ENCODE data around the gene CREB3L1. TPM values are rescaled to one million over a fixed set of nuclear protein-coding genes. Genes with fewer than 3 reads are reported as not detected.

Gene CREB3L1
- total RNA-seq, 1 experiment from 2014 or later = 3.3 TPM

DNA sequence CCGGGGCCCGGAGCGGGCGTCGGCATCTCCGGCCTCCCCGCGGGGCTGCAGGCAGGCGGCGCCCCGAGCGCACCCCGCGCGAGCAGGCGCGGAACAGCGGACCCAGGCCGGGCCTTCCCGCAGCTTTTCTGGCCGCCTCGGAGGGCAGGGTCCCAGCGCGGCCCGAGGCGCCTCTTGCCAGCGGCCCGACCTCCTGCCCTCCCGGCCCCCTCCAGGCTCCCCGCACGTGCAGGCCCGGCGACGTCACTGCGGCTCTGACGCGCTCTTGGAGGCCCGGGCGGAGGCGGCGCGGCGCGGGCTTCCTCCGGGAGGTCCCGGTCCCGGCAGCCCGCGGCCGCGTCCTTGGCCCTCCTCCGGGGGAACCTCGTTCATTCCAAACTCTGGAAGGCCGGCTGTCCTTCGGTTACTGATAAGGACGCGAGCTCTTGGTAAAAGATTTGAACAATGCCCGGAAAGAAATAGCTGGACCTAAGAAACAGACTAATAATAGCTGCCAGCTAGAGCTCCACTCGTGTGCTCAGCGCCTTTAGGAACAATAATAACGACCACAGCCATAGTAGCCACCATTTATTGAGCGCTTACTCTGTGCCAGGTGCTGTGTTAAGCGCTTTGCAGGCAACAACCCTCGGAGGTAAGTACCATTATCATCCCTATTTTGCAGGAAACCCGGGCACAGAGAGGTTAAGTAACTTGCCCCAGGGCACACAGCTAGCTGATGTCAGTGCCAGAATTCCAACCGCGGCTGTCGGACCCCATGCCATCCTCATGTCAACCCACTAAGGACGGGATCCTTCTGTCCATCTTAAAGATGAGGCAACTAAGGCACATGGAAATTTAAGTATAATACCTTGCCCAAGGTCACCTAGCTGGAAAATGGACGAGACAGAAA, 39.1 kb upstream of the CREB3L1 start:
- H2BK120ac ChIP-seq (ENCODE audit: low read depth, low read length, poor library complexity, severe bottlenecking) = no peak overlapping the region
- H3K56ac ChIP-seq (ENCODE audit: insufficient read length, low read depth, low read length) = no peak overlapping the region
- H2BK5ac ChIP-seq (ENCODE audit: insufficient read length, low read length) = no peak overlapping the region
- no peak overlapping the region for H3K14ac ChIP-seq (ENCODE audit: insufficient read depth, low read length)
- peak overlapping the region; percentile 57 for H3K4me2 ChIP-seq (ENCODE audit: insufficient read depth, insufficient read length, low read length)
- H3K9me3 ChIP-seq (ENCODE audit: control insufficient read depth, low read depth, low read length) = peaks cover 1% of the 10 kb centered on the region
- peaks cover 2% of the 10 kb centered on the region; the same call in 1 of the 2 replicates for H3K4me1 ChIP-seq (ENCODE audit: insufficient read depth, low read length)
- Mint-ChIP-seq H3K27me3 (ENCODE audit: low read depth) (peaks cover 44% of the 10 kb centered on the region), H3K36me3 (ENCODE audit: insufficient read depth in 1 of 3, low read depth in 3 of 3) (no peaks in the 10 kb centered on the region), H3K4me1 (peaks cover 39 to 48% of the 10 kb centered on the region in 2 experiments), H3K4me3 (peak overlapping the region; percentile 55 to 79), H3K27ac (no peak overlapping the region), H3K9me3 (peaks cover 0 to 7% of the 10 kb centered on the region in 2 experiments; a peak in 3 of 5 replicates)
- H3K27ac ChIP-seq (ENCODE audit: insufficient read length, low read depth, low read length) = no peak overlapping the region
- H2BK12ac ChIP-seq (ENCODE audit: insufficient read length, low read depth, low read length) = no peak overlapping the region
- no peak overlapping the region for H3T11ph ChIP-seq (ENCODE audit: low read length)
- H2AK5ac ChIP-seq (ENCODE audit: insufficient read length, low read length) = no peak overlapping the region
- no peak overlapping the region for H4K8ac ChIP-seq (replicated peaks; ENCODE audit: insufficient read length, low read depth, low read length)
- H3K4ac ChIP-seq (ENCODE audit: low read depth, low read length) = no peak overlapping the region
- no peak overlapping the region for H4K91ac ChIP-seq (ENCODE audit: insufficient read length, low read depth, low read length)
- H4K5ac ChIP-seq (ENCODE audit: insufficient read length, low read depth, low read length) = no peak overlapping the region
- no peak overlapping the region for H2BK15ac ChIP-seq (ENCODE audit: low read depth, low read length)
- peak; percentile 64 for DNase-seq
- TF ChIP-seq, protein P1, sequence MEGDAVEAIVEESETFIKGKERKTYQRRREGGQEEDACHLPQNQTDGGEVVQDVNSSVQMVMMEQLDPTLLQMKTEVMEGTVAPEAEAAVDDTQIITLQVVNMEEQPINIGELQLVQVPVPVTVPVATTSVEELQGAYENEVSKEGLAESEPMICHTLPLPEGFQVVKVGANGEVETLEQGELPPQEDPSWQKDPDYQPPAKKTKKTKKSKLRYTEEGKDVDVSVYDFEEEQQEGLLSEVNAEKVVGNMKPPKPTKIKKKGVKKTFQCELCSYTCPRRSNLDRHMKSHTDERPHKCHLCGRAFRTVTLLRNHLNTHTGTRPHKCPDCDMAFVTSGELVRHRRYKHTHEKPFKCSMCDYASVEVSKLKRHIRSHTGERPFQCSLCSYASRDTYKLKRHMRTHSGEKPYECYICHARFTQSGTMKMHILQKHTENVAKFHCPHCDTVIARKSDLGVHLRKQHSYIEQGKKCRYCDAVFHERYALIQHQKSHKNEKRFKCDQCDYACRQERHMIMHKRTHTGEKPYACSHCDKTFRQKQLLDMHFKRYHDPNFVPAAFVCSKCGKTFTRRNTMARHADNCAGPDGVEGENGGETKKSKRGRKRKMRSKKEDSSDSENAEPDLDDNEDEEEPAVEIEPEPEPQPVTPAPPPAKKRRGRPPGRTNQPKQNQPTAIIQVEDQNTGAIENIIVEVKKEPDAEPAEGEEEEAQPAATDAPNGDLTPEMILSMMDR (conservative IDR thresholded peaks at IDR 0.05) = no peak
- no peaks in the 10 kb centered on the region for H3K79me1 ChIP-seq (ENCODE audit: insufficient read depth, low read depth, low read length, poor library complexity, severe bottlenecking)
- H3K18ac ChIP-seq (ENCODE audit: insufficient read length, low read depth, low read length) = no peak overlapping the region
- H2AFZ ChIP-seq (ENCODE audit: low read length) = no peak overlapping the region
- H4K20me1 ChIP-seq (ENCODE audit: control insufficient read depth, insufficient read depth, insufficient read length) = no peaks in the 10 kb centered on the region
- no CpG with 5 or more reads among the region's 70 CpGs for WGBS (ENCODE audit: extremely low coverage, insufficient read length, low lambda C conversion rate)
- H2BK20ac ChIP-seq (ENCODE audit: low read depth, low read length, poor library complexity, severe bottlenecking) = no peak overlapping the region
- no peak overlapping the region for H3K23ac ChIP-seq (ENCODE audit: insufficient read length, low read depth, low read length)
- peaks cover 25% of the 10 kb centered on the region for H3K23me2 ChIP-seq (ENCODE audit: insufficient read length, low read depth, low read length, poor library complexity, severe bottlenecking)
- H3K9ac ChIP-seq (ENCODE audit: extremely low read depth, insufficient read length, low read length) = no peak overlapping the region
- peaks cover 4% of the 10 kb centered on the region; the same call in 1 of the 2 replicates for H3K27me3 ChIP-seq (ENCODE audit: insufficient read depth, low read length)
- no peaks in the 10 kb centered on the region for H3K79me2 ChIP-seq (ENCODE audit: insufficient read depth, low read length)
